Muscle of leg (tissue), 11 donors: ENCODE results near the gene LDHAL6B. TPM values are rescaled to one million over a fixed set of nuclear protein-coding genes. Genes with fewer than 3 reads are reported as not detected.

ENCODE experiments used
- DNase-seq: peaks from one replicate; pipeline ENCODE4 v3.0.0; 2013
- H3K27ac ChIP-seq: one replicate; pipeline ENCODE4 v1.5.1; 2013; ENCODE audit warnings: mild to moderate bottlenecking, low read length, control low read depth
- H3K27me3 ChIP-seq: one replicate; pipeline ENCODE4 v1.6.1; 2013; ENCODE audit warnings: low read length; ENCODE audit not compliant: control insufficient read depth, insufficient read depth
- H3K36me3 ChIP-seq: one replicate; pipeline ENCODE4 v1.6.1; 2013; ENCODE audit warnings: low read length; ENCODE audit not compliant: control insufficient read depth, insufficient read depth
- H3K4me1 ChIP-seq: one replicate; pipeline ENCODE4 v1.6.1; 2013; ENCODE audit warnings: low read length; ENCODE audit not compliant: control insufficient read depth, insufficient read depth
- H3K4me3 ChIP-seq: one replicate; pipeline ENCODE4 v1.5.1; 2013; ENCODE audit warnings: low read length, control low read depth
- H3K9me3 ChIP-seq: replicated peaks from 2 replicates; pipeline ENCODE4 v1.6.1; 2013; ENCODE audit warnings: low read depth, low read length; ENCODE audit not compliant: control insufficient read depth
- WGBS: methylation state at CpG from one replicate; pipeline ENCODE4 v1.1.5; 2013; ENCODE audit warnings: missing lambda C conversion rate; ENCODE audit not compliant: insufficient coverage; 5-methylcytosine and 5-hydroxymethylcytosine counted together
- polyA plus RNA-seq, 8 donors: library from polyadenylated mRNA; unstranded; fragments of 120-200 nt; gene quantifications; one replicate each; pipeline versions ENCODE4 v1.2.1 to v1.2.3, GENCODE V29; 2013; ENCODE audit warnings: inconsistent platforms in 1 of 8, low replicate concordance in 1 of 8; ENCODE audit not compliant: insufficient read length in 8 of 8, insufficient read depth in 1 of 8
- total RNA-seq: library from RNA; stranded (reverse); fragments of 120-200 nt; gene quantifications from one replicate; pipeline ENCODE4 v1.2.4, GENCODE V29; 2013

The LDHAL6B gene
- total and polyA plus RNA-seq, 9 donors: 0.07 to 0.14 (median 0.12) TPM; not detected in 6

DNA sequence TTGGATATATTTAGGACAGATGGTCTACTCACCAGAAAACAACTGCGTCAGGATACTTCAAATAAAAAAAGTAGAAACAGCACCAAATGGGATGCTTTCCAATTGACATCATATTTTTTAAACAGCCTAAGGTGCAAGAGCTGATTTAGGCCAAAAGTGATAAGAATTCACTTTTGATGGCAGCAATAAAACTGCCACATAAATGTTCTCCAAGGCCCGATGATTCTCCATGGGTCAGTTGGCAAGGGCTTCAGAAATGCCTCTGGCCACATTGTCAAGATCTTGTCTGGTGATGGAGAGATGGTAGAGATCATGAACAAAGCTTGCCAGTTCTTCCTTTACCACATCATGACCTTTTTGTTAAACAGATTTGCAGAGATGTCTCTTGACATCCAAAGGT lies 38.9 kb downstream of the LDHAL6B start:
- Histone ChIP-seq H3K9me3 (no peaks in the 10 kb centered on the region), H3K36me3 (peaks cover 5% of the 10 kb centered on the region), H3K27ac (no peak overlapping the region), H3K27me3 (no peaks in the 10 kb centered on the region), H3K4me1 (peaks cover 2% of the 10 kb centered on the region), H3K4me3 (no peak overlapping the region)
- no CpG with 5 or more reads among the region's 2 CpGs for WGBS
- DNase-seq: no peak

DNA sequence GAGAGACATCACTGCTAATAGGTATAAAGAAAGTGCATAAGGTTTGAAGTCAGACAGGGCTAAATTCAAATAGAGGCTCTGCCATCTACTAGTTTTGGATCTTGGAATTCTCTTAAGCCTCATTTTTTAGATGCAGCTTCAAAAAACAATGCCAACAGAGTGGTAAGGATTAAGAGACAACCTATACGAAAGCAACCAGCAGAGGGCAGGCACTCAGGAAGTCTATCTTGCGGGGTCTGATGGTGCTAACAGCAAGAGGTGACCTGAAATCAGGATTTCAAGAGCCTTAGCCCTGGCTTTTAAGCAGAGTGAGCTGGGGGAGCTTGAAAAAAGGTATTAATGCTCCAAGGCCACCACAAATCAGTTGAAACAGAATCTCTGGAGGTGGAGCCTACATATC lies 40.7 kb downstream of the LDHAL6B start:
- DNase-seq: peak; percentile 58
- Histone ChIP-seq H3K9me3 (no peaks in the 10 kb centered on the region), H3K4me1 (peaks cover 2% of the 10 kb centered on the region), H3K4me3 (no peak overlapping the region), H3K27me3 (no peaks in the 10 kb centered on the region), H3K27ac (no peak overlapping the region), H3K36me3 (peaks cover 5% of the 10 kb centered on the region)
- WGBS: 17% methylated on average over 1 of the region's 2 CpGs

DNA sequence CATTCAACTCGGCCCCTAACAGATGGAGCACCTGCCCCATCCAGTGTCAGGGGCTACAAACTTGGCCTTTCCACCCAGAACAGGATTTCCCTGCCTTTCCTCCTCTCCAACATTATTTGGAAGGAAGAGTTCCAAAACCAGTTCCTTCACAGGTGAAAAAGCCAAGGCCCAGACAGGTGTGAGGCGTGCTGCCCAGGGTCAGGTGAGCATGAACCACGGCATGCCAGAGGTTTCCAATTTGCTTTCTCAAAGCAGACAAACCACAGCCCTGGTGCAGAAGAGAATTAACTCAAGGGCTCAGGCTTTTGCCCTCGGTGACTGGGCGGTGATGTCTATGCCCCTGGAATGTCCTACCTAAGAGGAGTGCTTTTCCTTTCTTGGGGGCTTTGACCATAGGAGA lies 43.2 kb downstream of the LDHAL6B start:
- 80% methylated on average over 3 of the region's 5 CpGs for WGBS
- H3K9me3 ChIP-seq: no peaks in the 10 kb centered on the region
- H3K4me3 ChIP-seq: no peak overlapping the region
- H3K36me3 ChIP-seq: peaks cover 5% of the 10 kb centered on the region
- DNase-seq: no peak
- peaks cover 2% of the 10 kb centered on the region for H3K4me1 ChIP-seq
- H3K27ac ChIP-seq: no peak overlapping the region
- H3K27me3 ChIP-seq: no peaks in the 10 kb centered on the region

DNA sequence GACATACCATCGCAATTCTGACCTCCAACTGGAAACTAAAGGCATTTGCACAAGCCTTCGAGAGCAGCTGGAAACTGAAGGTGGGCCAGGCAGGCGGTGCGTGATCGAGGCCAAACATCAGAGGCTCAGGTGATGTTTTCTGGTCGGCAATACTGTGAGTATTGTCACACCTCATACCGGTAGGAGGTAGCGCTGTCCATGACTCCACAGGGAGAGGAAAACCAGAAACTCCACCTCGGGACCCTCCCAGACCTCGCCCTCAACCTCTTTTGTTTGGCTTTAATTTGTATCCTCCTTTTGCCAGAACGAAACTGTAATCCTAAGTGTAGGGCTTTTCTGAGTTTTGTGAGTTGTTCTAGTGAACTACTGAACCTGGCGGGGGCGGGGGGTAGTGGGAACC lies 43.6 kb downstream of the LDHAL6B start:
- Histone ChIP-seq H3K27ac (no peak overlapping the region), H3K36me3 (peaks cover 5% of the 10 kb centered on the region), H3K4me1 (peaks cover 2% of the 10 kb centered on the region), H3K9me3 (no peaks in the 10 kb centered on the region), H3K4me3 (no peak overlapping the region), H3K27me3 (no peaks in the 10 kb centered on the region)
- no peak for DNase-seq
- WGBS: 75% methylated on average over 8 of the region's 13 CpGs

DNA sequence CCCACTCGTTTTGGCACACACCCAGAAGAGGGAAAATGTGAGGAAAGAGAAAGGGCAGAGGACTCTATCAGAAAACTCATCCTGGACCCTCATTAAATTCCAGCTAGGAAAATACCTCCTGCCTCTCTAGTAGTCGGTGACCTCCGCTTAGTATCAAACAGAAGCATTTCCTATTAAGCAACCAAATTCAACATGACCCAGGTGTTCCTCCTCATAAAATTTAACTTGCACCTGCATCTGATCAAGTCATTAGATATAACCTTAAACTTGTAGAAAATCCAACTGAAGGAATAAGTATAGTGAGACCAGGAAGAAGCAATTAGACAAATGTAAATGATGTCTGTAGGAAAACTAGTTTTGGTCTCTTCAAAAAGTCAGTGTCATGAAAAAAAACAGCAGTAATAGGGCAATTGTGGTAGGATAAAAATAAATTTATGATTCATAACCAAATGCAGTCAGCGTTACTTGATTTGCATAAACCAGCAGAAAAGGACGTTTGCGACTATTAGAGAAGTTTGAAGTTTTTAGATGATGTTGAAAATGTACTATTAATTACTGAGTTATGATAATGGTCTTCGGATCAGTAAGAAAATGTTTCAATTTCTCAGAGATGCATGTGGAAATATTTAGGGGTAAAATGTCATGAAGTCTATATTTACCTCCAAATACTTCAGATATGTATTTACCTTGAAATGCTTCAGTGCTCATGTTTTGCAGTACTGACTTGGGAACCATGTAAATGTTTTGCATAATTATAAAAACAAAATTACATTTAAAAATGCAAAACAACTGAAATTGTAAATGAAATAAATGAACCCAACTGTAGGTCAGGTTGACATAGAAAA lies 44.6 kb downstream of the LDHAL6B start:
- Histone ChIP-seq H3K36me3 (peaks cover 5% of the 10 kb centered on the region), H3K9me3 (no peaks in the 10 kb centered on the region), H3K4me1 (peaks cover 2% of the 10 kb centered on the region), H3K4me3 (no peak overlapping the region), H3K27ac (no peak overlapping the region), H3K27me3 (no peaks in the 10 kb centered on the region)
- no CpG with 5 or more reads among the region's 7 CpGs for WGBS
- no peak for DNase-seq

DNA sequence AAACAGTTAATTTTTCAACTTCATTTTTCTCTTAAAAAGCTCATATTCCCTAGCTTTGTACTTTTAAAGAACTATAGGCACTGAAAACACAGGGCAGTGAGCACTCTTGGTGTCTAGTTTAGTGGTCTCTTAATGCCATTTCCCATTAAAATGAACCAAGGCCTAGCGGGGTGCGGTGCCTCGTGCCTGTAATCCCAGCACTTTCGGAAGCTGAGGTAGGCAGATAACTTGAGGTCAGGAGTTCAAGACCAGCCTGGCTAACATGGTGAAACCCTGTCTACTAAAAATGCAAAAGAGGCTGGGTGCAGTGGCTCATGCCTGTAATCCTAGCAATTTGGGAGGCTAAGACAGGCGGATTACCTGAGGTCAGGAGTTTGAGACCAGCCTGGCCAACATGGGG lies 45.5 kb downstream of the LDHAL6B start:
- no peak for DNase-seq
- WGBS: 100% methylated on average over 3 of the region's 5 CpGs
- no peaks in the 10 kb centered on the region for H3K9me3 ChIP-seq
- peaks cover 2% of the 10 kb centered on the region for H3K4me1 ChIP-seq
- no peak overlapping the region for H3K4me3 ChIP-seq
- H3K27me3 ChIP-seq: no peaks in the 10 kb centered on the region
- H3K27ac ChIP-seq: no peak overlapping the region
- peaks cover 5% of the 10 kb centered on the region for H3K36me3 ChIP-seq

DNA sequence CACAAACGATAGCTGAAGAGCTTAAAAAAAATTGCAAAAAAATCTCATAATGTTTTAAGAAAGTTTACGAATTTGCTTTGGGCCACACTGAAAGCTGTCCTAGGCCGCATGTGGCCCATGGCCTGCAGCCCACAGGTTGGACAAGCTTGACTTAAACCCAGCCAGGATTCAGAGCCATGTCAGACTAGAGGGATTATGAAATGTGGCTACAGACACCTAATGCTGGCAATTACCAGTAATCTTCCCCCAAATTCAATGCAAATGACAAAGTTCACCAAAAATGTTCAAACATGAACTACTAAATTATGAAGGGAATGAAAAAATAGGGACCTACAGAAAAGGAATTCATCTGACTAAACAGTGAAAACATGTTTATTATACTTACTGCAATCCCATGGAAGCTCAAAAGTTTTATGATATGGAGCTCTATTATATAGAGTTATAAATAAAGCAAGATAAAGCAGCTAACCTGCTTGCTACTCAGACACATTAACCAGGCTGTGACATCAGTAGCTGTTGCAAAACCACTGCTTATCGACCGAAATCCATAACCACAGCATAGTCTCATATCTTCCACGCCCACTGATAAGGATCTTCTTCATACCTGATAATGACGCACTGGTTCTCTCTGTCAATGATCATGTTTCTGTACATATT lies 49.2 kb downstream of the LDHAL6B start:
- no peak for DNase-seq

DNA sequence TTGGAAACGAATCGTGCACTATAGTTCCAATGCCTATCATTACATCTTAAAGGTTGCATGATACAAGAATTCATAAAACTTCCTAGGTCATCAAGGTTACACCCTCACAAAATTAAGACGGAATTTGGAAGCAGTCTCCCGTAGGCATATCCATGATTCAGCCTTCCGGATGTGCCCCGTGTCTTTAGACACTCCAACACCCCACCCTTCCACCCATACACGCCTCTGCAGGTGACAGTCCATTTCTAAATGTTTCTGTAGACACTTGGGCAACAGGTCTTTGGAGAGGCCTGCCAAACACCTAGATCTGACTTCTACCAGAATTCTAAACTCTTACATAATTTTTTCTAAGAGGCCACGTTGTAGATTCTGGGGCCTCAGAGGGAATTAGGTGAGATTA lies 49.8 kb downstream of the LDHAL6B start:
- no peaks in the 10 kb centered on the region for H3K36me3 ChIP-seq
- no peak overlapping the region for H3K4me3 ChIP-seq
- whole genome bisulfite sequencing: 77% methylated on average over 6 of the region's 8 CpGs
- H3K9me3 ChIP-seq: no peaks in the 10 kb centered on the region
- no peak overlapping the region for H3K27ac ChIP-seq
- no peaks in the 10 kb centered on the region for H3K27me3 ChIP-seq
- DNase-seq: no peak
- no peaks in the 10 kb centered on the region for H3K4me1 ChIP-seq

More for the DNA sequence above, 49.2 kb downstream of the LDHAL6B start:
- H3K4me3 ChIP-seq: no peak overlapping the region
- no peaks in the 10 kb centered on the region for H3K27me3 ChIP-seq
- H3K9me3 ChIP-seq: no peaks in the 10 kb centered on the region
- H3K27ac ChIP-seq: no peak overlapping the region
- no peaks in the 10 kb centered on the region for H3K36me3 ChIP-seq
- 93% methylated on average over 4 of the region's 7 CpGs for WGBS
- H3K4me1 ChIP-seq: no peaks in the 10 kb centered on the region

DNA sequence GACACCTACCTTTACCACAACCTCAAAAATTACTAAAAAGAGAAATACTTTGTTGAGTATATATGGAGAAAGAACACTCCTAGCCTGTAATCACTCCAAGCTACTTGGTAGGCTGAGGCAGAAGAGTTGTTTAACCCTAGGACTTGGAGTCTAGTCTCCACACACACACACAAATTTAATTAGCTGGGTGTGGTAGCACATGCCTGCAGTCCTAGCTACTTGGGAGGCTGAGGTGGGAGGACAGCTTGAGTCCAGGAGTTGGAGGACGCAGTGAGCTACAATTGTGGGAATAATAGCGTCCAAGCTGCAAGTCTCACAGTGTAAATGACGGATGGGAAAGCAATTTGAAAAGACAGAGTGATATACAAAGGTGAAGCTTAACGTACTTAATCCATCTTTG lies 50.5 kb downstream of the LDHAL6B start:
- H3K9me3 ChIP-seq: no peaks in the 10 kb centered on the region
- H3K36me3 ChIP-seq: no peaks in the 10 kb centered on the region
- H3K27ac ChIP-seq: no peak overlapping the region
- no peak for DNase-seq
- no peaks in the 10 kb centered on the region for H3K4me1 ChIP-seq
- H3K4me3 ChIP-seq: no peak overlapping the region
- no CpG with 5 or more reads among the region's 4 CpGs for WGBS
- H3K27me3 ChIP-seq: no peaks in the 10 kb centered on the region
